Stimulated activated CD4-positive, alpha-beta T cell treated with anti-CD3 and anti-CD28 coated beads, Interleukin-15, amount 100 ng/mL, for 24 hours (primary cell): ENCODE measurements around the gene MTF1.
A peak's percentile ranks its signal among the peaks of the same experiment; 100 is the strongest.

Experiments used
- DNase-seq: peaks from one replicate; pipeline ENCODE4 v3.0.0-alpha.2; 2020

The MTF1 gene

GRCh38 chr1:37866491-37866890, 7.1 kb upstream of the MTF1 start:
- DNase-seq = no peak

- DNase-seq = peak; percentile 65
These were observed 6.1 kb upstream of the MTF1 start for GRCh38 chr1:37865348-37866120.

- DNase-seq = no peak
These were observed 2.9 kb upstream of the MTF1 start for GRCh38 chr1:37862330-37862729.

- no peak for DNase-seq
These were observed 1.8 kb upstream of the MTF1 start for GRCh38 chr1:37861151-37861550.

GRCh38 chr1:37860346-37860666, 914 bp upstream of the MTF1 start:
- no peak for DNase-seq

- DNase-seq = no peak
These were observed 373 bp downstream of the MTF1 start for GRCh38 chr1:37858931-37859506.

GRCh38 chr1:37854406-37854805, 5.0 kb downstream of the MTF1 start:
- no peak for DNase-seq

GRCh38 chr1:37853157-37853556, 6.2 kb downstream of the MTF1 start:
- no peak for DNase-seq

- DNase-seq = no peak
These were observed 7.6 kb downstream of the MTF1 start for GRCh38 chr1:37851782-37852210.

GRCh38 chr1:37851262-37851661, 8.1 kb downstream of the MTF1 start:
- no peak for DNase-seq

- no peak for DNase-seq
These were observed 8.9 kb downstream of the MTF1 start for GRCh38 chr1:37850352-37850955.

GRCh38 chr1:37849480-37849879, 9.9 kb downstream of the MTF1 start:
- DNase-seq = no peak

GRCh38 chr1:37846647-37847339, 12.6 kb downstream of the MTF1 start:
- no peak for DNase-seq

GRCh38 chr1:37845786-37846185, 13.6 kb downstream of the MTF1 start:
- DNase-seq = no peak

GRCh38 chr1:37845049-37845646, 14.2 kb downstream of the MTF1 start:
- DNase-seq = no peak

- no peak for DNase-seq
These were observed 14.9 kb downstream of the MTF1 start for GRCh38 chr1:37844536-37844935.

- DNase-seq = no peak
These were observed 17.7 kb downstream of the MTF1 start for GRCh38 chr1:37841652-37842051.

- no peak for DNase-seq
These were observed 18.7 kb downstream of the MTF1 start for GRCh38 chr1:37840711-37841110.

GRCh38 chr1:37839676-37840075, 19.7 kb downstream of the MTF1 start:
- no peak for DNase-seq

- no peak for DNase-seq
These were observed 22.6 kb downstream of the MTF1 start for GRCh38 chr1:37836788-37837187.

- DNase-seq = no peak
These were observed 27.6 kb downstream of the MTF1 start for GRCh38 chr1:37831809-37832208.

GRCh38 chr1:37831109-37831508, 28.3 kb downstream of the MTF1 start:
- DNase-seq = no peak

- DNase-seq = no peak
These were observed 30.9 kb downstream of the MTF1 start for GRCh38 chr1:37828410-37829074.
